GM12873 (cell line): ENCODE results near the gene MEG3.

Source experiments
- TF ChIP-seq, protein P1 (sequence below): IDR thresholded peaks from 2 replicates; pipeline ENCODE4 v1.5.1; 2012; ENCODE audit warnings: low read depth, mild to moderate bottlenecking, moderate library complexity, low read length, control low read depth; ENCODE audit not compliant: insufficient read depth; ENCODE audit errors: missing control alignments

MEG3 gene

DNA sequence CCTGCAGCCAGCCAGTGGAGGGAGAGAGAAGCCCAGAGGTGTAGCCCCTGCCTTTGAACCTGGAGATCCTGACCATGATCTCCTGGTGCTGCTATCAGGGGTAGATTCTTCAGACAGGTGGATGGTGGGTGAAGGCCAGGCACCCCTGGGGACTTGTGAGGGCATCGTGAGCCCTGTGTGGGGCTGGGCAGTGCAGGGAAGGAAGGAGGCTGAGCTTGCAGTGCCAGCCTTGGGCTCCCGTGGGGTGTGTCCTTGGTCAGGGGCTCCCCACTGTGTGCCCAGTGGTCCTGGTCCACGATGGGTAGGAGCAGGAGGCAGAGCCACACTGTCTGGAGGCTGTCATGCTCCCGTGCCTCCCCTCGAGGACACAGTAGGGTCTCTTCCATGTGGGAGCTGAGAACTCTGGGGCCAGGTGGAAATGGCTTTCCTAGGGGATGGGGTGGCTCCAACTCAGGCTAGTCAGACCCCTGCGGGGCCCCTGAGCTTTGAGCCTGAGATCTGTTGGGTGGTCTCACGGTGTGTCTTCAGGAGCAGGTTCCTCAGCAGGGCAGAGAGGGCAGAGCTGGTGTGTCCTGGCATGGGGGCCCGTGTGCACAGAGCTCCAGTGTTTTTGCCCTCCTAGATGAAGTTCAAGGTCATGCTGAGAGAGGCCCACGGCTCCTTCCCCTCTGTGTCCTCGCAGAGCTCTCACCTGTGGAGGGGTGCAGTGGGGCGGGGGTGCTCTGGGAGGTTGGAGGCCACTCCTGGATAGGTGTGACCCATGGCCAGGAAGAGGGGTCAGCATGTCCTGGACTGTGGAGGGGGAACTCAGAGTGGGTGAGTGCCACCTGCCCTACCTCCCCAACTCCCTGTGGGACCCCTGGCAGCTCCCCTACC is 52.6 kb downstream of the MEG3 start:
- TF ChIP-seq, protein P1, sequence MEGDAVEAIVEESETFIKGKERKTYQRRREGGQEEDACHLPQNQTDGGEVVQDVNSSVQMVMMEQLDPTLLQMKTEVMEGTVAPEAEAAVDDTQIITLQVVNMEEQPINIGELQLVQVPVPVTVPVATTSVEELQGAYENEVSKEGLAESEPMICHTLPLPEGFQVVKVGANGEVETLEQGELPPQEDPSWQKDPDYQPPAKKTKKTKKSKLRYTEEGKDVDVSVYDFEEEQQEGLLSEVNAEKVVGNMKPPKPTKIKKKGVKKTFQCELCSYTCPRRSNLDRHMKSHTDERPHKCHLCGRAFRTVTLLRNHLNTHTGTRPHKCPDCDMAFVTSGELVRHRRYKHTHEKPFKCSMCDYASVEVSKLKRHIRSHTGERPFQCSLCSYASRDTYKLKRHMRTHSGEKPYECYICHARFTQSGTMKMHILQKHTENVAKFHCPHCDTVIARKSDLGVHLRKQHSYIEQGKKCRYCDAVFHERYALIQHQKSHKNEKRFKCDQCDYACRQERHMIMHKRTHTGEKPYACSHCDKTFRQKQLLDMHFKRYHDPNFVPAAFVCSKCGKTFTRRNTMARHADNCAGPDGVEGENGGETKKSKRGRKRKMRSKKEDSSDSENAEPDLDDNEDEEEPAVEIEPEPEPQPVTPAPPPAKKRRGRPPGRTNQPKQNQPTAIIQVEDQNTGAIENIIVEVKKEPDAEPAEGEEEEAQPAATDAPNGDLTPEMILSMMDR, result no peak

DNA sequence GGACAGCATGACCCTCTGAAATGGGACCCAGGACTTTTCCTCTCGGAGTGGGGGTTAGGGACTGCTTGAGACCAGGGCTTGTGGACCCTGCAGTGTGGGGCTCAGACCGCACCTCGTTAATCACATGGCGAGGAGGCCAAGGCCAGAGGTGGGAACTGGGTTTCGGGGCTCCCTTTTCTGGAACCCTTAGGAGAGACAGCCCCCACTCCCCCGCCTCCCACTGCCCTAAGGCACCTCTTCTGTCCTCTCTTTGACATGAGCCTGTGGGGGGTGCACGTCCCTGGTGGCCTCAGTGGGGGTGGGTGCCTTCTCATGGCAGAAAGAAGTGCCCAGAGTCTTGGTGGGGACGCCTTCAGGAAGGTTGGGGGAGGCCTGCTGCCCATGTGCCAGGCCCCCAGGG is 53.3 kb downstream of the MEG3 start:
- TF ChIP-seq, protein P1, result no peak

DNA sequence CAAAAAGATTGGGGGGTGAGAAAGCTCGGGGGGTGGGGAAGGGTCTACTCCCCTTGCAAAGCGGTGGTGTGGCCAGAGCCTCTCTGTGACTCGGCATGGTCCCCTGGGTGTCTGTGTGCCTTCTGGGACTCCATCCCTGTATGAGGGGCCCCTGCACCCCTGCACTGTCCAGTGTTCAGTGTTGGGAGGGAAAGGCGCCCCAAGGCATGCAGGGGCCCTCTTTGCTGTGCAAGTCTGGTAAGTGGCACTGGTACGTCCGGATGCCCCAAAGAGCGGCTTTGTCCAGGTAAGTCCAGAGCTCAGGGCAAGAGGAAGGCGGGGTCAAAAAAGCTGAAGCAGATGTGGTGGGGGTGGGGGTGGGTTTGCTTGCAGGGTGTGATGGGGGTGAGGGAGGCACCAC is 53.9 kb downstream of the MEG3 start:
- TF ChIP-seq, protein P1, result no peak

DNA sequence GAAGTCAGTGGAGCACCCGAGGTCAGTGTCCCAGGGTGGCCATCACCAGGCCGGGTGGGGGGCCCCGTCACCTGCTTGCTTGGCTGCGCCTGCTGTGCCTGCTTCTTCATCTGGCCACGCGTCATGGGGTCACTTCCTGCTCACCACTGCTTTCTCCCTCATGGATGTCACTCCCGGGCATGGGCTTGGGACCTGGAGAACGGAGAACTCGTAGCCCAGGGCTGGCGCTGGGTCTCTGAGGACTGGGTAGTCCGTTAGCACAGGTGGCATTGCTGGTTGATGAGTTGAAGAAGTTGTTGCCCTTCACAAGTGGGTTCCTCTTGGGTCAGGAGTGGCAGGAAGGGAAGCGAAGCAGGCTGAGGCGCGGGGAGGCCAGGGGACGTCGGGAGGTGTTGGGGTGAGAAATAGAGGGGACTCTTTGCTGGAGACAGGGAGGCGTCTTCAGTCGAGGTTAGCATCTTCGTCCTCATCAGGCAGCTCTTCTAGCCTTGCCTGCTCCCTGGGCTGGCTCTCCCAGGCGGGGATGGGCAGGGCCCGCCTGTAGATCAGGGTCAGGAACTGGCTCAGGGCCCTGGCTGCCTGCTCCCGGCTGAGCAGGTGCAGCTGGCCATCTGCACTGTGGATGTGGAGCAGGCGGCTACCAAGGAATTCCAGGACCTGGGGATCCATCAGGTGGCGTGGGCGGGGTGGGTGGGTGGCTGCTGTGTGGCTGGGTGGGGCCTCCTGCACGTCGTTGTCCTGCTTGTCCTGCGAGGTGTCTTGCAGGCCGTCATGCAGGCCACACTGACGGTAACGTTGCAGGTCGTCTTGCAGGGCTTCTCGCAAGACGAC is 54.6 kb downstream of the MEG3 start:
- TF ChIP-seq, protein P1, result no peak

DNA sequence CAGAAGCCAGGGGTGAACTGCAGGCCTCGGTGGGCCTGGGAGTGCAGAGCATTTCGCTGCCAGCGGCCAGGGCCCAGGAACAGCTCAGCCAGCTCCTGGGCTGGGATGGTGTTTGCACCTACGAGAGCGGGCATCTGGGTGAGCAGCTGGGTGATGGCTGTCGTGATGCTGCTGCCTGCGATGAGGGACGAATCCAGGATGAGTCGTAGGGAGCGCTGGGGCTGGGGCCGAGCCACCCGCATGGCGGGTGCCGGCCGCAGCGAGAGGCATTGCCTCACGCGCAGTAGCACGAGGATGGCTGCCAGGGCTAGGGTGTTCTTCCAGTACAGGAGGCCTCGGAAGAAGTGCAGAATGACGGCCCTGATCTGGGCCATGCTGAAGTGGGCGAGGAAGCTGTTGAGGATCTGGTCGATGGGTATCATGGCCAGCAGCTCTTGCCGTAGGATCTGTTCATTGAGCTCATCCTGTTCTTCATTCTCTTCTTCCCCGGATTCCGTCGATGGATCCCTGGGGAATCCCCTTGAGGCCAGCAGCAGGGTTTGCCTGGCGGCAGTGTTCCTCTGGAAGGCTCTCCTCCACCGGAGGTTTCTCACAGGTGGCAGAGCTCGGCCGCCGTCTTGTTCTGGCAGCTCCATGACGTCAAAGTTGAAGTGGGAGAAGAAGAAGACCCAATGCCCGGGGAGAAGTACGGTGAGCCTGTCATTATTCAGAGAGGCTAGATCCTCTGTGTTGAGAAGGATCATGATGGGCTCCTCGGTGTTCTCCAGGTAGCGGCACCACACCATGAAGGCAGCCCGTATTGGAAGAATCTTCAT is 55.5 kb downstream of the MEG3 start:
- TF ChIP-seq, protein P1, result no peak

DNA sequence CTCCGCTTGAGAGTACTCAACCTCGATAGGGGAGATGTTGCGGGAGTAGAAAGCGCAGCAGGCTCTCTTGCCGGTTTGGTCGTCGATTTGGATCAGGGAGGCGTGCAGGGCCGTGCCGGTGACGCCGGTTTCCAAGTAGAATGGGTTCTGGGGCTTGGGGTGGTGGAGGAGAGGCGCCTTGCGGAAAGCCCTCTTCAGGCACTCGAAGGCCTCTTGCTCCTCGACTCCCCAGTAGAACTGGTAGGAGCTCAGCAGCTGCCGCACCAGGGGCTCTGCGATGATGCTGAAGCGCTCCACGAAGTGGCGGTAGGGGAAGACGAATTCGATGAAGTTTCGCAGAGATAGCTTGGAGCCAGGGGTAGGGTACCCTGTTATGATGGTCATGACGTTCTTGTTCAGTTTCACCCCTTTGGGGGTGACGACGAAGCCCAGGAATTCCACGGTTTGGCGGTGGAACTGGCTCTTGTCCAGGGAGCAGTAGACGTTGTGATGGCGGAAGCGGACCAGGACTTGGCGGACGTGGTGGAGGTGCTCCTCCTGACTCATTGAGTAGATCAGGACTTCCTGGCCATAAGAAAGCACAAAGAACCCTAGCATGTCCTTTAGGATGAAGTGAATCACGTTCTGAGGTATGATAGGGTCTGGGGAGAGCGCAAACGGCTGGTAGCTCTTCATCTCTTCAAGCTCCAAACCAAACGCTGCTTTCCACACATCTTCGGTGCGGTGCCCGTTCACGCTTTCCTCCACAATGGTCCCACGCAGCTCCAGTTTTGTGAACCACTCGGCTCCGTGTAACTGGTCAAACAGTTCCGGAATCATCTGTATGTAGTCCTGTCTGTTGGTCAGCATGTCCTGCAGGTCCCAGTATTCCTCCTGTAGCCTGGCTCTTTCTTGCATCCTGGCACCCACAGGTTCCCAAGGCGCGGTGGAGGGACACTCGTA is 56.4 kb downstream of the MEG3 start:
- TF ChIP-seq, protein P1, result no peak
